Measurements from ENCODE around the gene KCNIP3. TPM values are rescaled to one million over a fixed set of nuclear protein-coding genes. Genes with fewer than 3 reads are reported as not detected.

KCNIP3 gene
- total and polyA plus RNA-seq, 4 donors = 1.8 to 2.7 (median 2.1) TPM

DNA sequence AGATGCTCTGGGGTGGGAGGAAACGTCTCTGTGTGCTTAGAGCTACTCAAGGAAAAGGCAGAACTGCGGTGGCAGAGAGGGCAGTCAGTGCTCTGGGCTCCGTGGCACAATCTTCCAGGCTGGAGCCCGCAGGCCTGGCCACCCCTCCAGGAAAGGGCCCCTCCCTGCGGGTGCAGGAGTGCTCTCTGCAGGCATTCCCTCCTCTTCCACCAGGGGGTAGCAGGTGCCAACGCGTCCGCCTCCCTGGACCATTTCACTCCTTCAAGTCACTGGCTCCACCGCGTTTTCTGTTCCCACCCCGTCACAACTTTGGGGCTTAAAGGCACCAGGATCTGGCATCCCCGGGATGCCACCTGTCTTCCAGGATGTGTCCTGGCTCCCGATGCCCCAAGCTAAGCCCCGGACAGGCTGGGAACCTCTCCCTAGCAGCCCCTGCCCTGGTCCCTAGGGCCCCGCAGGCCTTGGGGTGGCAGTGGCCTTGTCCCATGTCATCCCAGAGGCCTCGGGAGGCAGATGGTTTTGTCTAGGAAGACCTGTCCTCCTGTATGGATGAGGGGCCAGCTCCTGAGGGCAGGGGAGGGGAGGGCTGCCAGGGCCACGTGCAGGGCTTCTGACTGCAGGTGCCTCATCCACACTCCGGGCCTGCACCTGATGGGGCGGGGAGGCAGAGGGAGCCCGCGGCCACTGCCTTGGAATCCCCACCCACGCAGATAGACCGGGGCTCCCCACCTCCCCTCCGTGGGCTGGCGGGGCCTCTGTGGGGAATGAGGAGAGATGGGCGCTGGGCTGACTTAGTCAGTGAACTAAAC is 26.4 kb downstream of the KCNIP3 start:
- DNase-seq (no peak), ATAC-seq (ENCODE audit: insufficient read depth, low FRiP score) (no peak)
- Histone ChIP-seq H3K9me3 (ENCODE audit: control insufficient read depth in 4 of 4, insufficient read depth in 3 of 4, low read length in 3 of 4) (peaks cover 0 to 2% (median 0%) of the 10 kb centered on the region in 4 donors), H3K4me3 (no peak overlapping the region), H3K9ac (ENCODE audit: insufficient read depth in 1 of 2, low read length in 2 of 2) (no peak overlapping the region), H3K4me1 (ENCODE audit: control insufficient read depth in 5 of 5, insufficient read depth in 5 of 5, low read length in 5 of 5) (no peaks in the 10 kb centered on the region), H3K36me3 (ENCODE audit: control insufficient read depth in 4 of 4, insufficient read depth in 4 of 4, low read length in 4 of 4) (no peaks in the 10 kb centered on the region), H3K27ac (ENCODE audit: low read depth in 1 of 2, low read length in 1 of 2) (no peak overlapping the region), H3K27me3 (ENCODE audit: control insufficient read depth in 3 of 3, insufficient read depth in 3 of 3, low read length in 2 of 3) (no peaks in the 10 kb centered on the region)
- TF ChIP-seq, protein P1, sequence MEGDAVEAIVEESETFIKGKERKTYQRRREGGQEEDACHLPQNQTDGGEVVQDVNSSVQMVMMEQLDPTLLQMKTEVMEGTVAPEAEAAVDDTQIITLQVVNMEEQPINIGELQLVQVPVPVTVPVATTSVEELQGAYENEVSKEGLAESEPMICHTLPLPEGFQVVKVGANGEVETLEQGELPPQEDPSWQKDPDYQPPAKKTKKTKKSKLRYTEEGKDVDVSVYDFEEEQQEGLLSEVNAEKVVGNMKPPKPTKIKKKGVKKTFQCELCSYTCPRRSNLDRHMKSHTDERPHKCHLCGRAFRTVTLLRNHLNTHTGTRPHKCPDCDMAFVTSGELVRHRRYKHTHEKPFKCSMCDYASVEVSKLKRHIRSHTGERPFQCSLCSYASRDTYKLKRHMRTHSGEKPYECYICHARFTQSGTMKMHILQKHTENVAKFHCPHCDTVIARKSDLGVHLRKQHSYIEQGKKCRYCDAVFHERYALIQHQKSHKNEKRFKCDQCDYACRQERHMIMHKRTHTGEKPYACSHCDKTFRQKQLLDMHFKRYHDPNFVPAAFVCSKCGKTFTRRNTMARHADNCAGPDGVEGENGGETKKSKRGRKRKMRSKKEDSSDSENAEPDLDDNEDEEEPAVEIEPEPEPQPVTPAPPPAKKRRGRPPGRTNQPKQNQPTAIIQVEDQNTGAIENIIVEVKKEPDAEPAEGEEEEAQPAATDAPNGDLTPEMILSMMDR (IDR thresholded peaks at IDR 0.05; ENCODE audit: control extremely low read depth, extremely low read depth) = no peak
- 81% methylated on average over 26 of the region's 26 CpGs for WGBS, 2 donors

GRCh38 chr2:95325026-95325425 is 27.9 kb downstream of the KCNIP3 start:
- no peaks in the 10 kb centered on the region for H3K36me3 ChIP-seq (ENCODE audit: control insufficient read depth in 4 of 4, insufficient read depth in 4 of 4, low read length in 4 of 4)
- DNase-seq (no peak), ATAC-seq (ENCODE audit: insufficient read depth, low FRiP score) (no peak)
- H3K27me3 ChIP-seq (ENCODE audit: control insufficient read depth in 3 of 3, insufficient read depth in 3 of 3, low read length in 2 of 3) = no peaks in the 10 kb centered on the region
- no peak overlapping the region for H3K27ac ChIP-seq (ENCODE audit: low read depth in 1 of 2, low read length in 1 of 2)
- WGBS, 2 donors = 90 to 93% methylated on average over 10 to 13 of the region's 13 CpGs
- H3K4me3 ChIP-seq = no peak overlapping the region
- no peak overlapping the region for H3K9ac ChIP-seq (ENCODE audit: insufficient read depth in 1 of 2, low read length in 2 of 2)
- TF ChIP-seq, protein P1 (IDR thresholded peaks at IDR 0.05; ENCODE audit: control extremely low read depth, extremely low read depth) = no peak
- H3K4me1 ChIP-seq (ENCODE audit: control insufficient read depth in 5 of 5, insufficient read depth in 5 of 5, low read length in 5 of 5) = no peaks in the 10 kb centered on the region
- peaks cover 0 to 2% (median 0%) of the 10 kb centered on the region in 4 donors for H3K9me3 ChIP-seq (ENCODE audit: control insufficient read depth in 4 of 4, insufficient read depth in 3 of 4, low read length in 3 of 4)

- WGBS, 2 donors = 95 to 97% methylated on average over 10 of the region's 10 CpGs
- ATAC-seq (ENCODE audit: insufficient read depth, low FRiP score) = no peak
- DNase-seq = no peak
- Histone ChIP-seq H3K27me3 (ENCODE audit: control insufficient read depth in 3 of 3, insufficient read depth in 3 of 3, low read length in 2 of 3) (no peaks in the 10 kb centered on the region), H3K9me3 (ENCODE audit: control insufficient read depth in 4 of 4, insufficient read depth in 3 of 4, low read length in 3 of 4) (peaks cover 0 to 2% (median 0%) of the 10 kb centered on the region in 4 donors), H3K4me1 (ENCODE audit: control insufficient read depth in 5 of 5, insufficient read depth in 5 of 5, low read length in 5 of 5) (no peaks in the 10 kb centered on the region), H3K4me3 (no peak overlapping the region), H3K36me3 (ENCODE audit: control insufficient read depth in 4 of 4, insufficient read depth in 4 of 4, low read length in 4 of 4) (no peaks in the 10 kb centered on the region), H3K27ac (ENCODE audit: low read depth in 1 of 2, low read length in 1 of 2) (no peak overlapping the region), H3K9ac (ENCODE audit: insufficient read depth in 1 of 2, low read length in 2 of 2) (no peak overlapping the region)
- TF ChIP-seq, protein P1 (IDR thresholded peaks at IDR 0.05; ENCODE audit: control extremely low read depth, extremely low read depth) = no peak
Measured at GRCh38 chr2:95325590-95326432, 28.7 kb downstream of the KCNIP3 start.
